Activated CD8-positive, alpha-beta T cell treated with anti-CD3 and anti-CD28 coated beads for 36 hours (primary cell): ENCODE data around the gene DNAH8. TPM values are rescaled to one million over a fixed set of nuclear protein-coding genes. Genes with fewer than 3 reads are reported as not detected.

Source experiments
- ATAC-seq: fragments of 200-7000 bp; cut with Tn5 transposase; one replicate; pipeline ENCODE4 v1.10.0; 2021; ENCODE audit warnings: mild to moderate bottlenecking, moderate library complexity
- CTCF ChIA-PET: fragments of 350-600 bp; sonication (Branson Sonifier 250); formaldehyde crosslinking; loops from one replicate; lab custom pipeline; 2021; ENCODE audit warnings: antibody characterized with exemption; lab: Charles Lee
- POLR2A ChIA-PET: fragments of 350-600 bp; sonication (Branson Sonifier 250); formaldehyde crosslinking; loops from one replicate; lab custom pipeline; 2021; ENCODE audit warnings: antibody characterized with exemption; lab: Charles Lee
- DNase-seq: peaks from one replicate; pipeline ENCODE4 v3.0.0-alpha.2; 2020
- H3K27ac Mint-ChIP-seq: one replicate; pipeline ENCODE4 v1.8.0; 2021; ENCODE audit warnings: mild to moderate bottlenecking, mixed read lengths
- H3K27me3 Mint-ChIP-seq: one replicate; pipeline ENCODE4 v1.8.0; 2021; ENCODE audit warnings: mixed read lengths
- H3K36me3 Mint-ChIP-seq: one replicate; pipeline ENCODE4 v1.8.0; 2021; ENCODE audit warnings: low read depth, mixed read lengths
- H3K4me1 Mint-ChIP-seq: one replicate; pipeline ENCODE4 v1.8.0; 2021; ENCODE audit warnings: low read depth, mixed read lengths
- H3K4me3 Mint-ChIP-seq: one replicate; pipeline ENCODE4 v1.8.0; 2021; ENCODE audit warnings: mild to moderate bottlenecking, moderate library complexity, mixed read lengths
- H3K9me3 Mint-ChIP-seq: one replicate; pipeline ENCODE4 v1.8.0; 2021; ENCODE audit warnings: mixed read lengths
- CTCF ChIP-seq: fragments of 200-600 bp; IDR thresholded peaks from one replicate; pipeline ENCODE4 v1.8.0; 2022; ENCODE audit warnings: antibody characterized with exemption, mild to moderate bottlenecking
- intact Hi-C: fragments of 100-400 bp; cut with micrococcal nuclease; formaldehyde crosslinking; loops from one replicate; pipeline ENCODE4 v1.10.0; 2022
- total RNA-seq, 2 experiments: library from RNA; stranded (reverse); gene quantifications; one replicate each; pipeline ENCODE4 v1.2.3, GENCODE V29; 2021

The DNAH8 gene
- total RNA-seq, 2 experiments from 2014 or later = not detected

- peaks cover 21% of the 10 kb centered on the region for H3K27me3 Mint-ChIP-seq
- H3K4me3 Mint-ChIP-seq = no peak overlapping the region
- no peaks in the 10 kb centered on the region for H3K36me3 Mint-ChIP-seq
- no peak for TF ChIP-seq CTCF
- no peak overlapping the region for H3K27ac Mint-ChIP-seq
- no peak for DNase-seq
- H3K9me3 Mint-ChIP-seq = no peaks in the 10 kb centered on the region
- peaks cover 28% of the 10 kb centered on the region for H3K4me1 Mint-ChIP-seq
- POLR2A ChIA-PET = no interaction called here
- no peak for ATAC-seq
- CTCF ChIA-PET = no interaction called here
- intact Hi-C loops = no loop called here
Measured at GRCh38 chr6:39053016-39053624, 338.0 kb downstream of the DNAH8 start.

GRCh38 chr6:39053854-39054576 lies 338.9 kb downstream of the DNAH8 start:
- no peaks in the 10 kb centered on the region for H3K9me3 Mint-ChIP-seq
- intact Hi-C loops = no loop called here
- ATAC-seq (no peak), DNase-seq (no peak)
- peaks cover 22% of the 10 kb centered on the region for H3K27me3 Mint-ChIP-seq
- POLR2A ChIA-PET = no interaction called here
- no peak overlapping the region for H3K27ac Mint-ChIP-seq
- no peak for TF ChIP-seq CTCF
- no peaks in the 10 kb centered on the region for H3K36me3 Mint-ChIP-seq
- H3K4me1 Mint-ChIP-seq = peaks cover 28% of the 10 kb centered on the region
- H3K4me3 Mint-ChIP-seq = no peak overlapping the region
- CTCF ChIA-PET = no interaction called here

GRCh38 chr6:39054577-39055142 lies 339.5 kb downstream of the DNAH8 start:
- Mint-ChIP-seq H3K27me3 (peaks cover 16% of the 10 kb centered on the region), H3K9me3 (no peaks in the 10 kb centered on the region), H3K27ac (no peak overlapping the region), H3K36me3 (no peaks in the 10 kb centered on the region), H3K4me1 (peaks cover 24% of the 10 kb centered on the region), H3K4me3 (no peak overlapping the region)
- DNase-seq = no peak
- intact Hi-C loops = no loop called here
- CTCF ChIA-PET = interaction anchor here (1.0 to 1.2 kb wide), 3 partner anchors 18 to 248 kb away, joined by 3 read pairs; no protein-coding TSS in a partner anchor
- no peak for TF ChIP-seq CTCF
- POLR2A ChIA-PET = interaction anchor here (1.0 to 1.3 kb wide), 3 partner anchors 11 to 54 kb away, joined by 3 to 4 read pairs (median 3); no protein-coding TSS in a partner anchor
- ATAC-seq = no peak

- ChIA-PET CTCF (interaction anchor here (1.0 to 1.2 kb wide), 5 partner anchors 9 to 247 kb away, joined by 3 read pairs; no protein-coding TSS in a partner anchor), POLR2A (interaction anchor here (1.0 to 1.3 kb wide), 3 partner anchors 10 to 53 kb away, joined by 3 to 4 read pairs (median 3); no protein-coding TSS in a partner anchor)
- TF ChIP-seq CTCF = no peak
- peaks cover 14% of the 10 kb centered on the region for H3K4me1 Mint-ChIP-seq
- H3K36me3 Mint-ChIP-seq = no peaks in the 10 kb centered on the region
- intact Hi-C loops = no loop called here
- H3K4me3 Mint-ChIP-seq = no peak overlapping the region
- H3K27me3 Mint-ChIP-seq = peaks cover 15% of the 10 kb centered on the region
- no peak overlapping the region for H3K27ac Mint-ChIP-seq
- no peaks in the 10 kb centered on the region for H3K9me3 Mint-ChIP-seq
- ATAC-seq (no peak), DNase-seq (no peak)
Measured at GRCh38 chr6:39055661-39056060, 340.6 kb downstream of the DNAH8 start.
